ENCODE results near the gene DOCK1. TPM values are rescaled to one million over a fixed set of nuclear protein-coding genes. Genes with fewer than 3 reads are reported as not detected.

DOCK1 gene
- polyA plus RNA-seq, 1 of the 3 experiments (the other 2 are of a cell fraction), result 15.5 TPM

DNA sequence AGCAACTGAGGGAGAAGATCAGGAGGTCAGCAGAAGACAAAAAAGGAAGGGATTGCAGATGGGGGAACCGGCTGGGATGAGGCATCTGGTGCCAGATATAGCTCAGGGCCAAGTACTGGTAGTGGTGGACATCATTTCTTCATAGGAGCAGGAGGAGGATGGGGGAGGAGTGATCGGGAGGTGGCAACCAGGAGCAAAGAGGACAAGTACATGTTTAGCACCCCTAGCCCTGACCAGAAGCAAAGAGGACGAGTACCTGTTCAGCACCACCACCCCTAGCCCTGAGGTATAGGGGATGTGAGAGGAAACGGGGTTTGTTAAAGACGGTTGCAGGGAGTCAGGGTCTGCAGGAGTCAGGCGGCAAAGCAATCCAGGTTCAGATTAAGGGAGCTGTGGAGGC, 559.3 kb downstream of the DOCK1 start:
- no peaks in the 10 kb centered on the region for H3K36me3 ChIP-seq (replicated peaks in 1 of 2; ENCODE audit: control insufficient read depth in 1 of 2, insufficient read depth in 2 of 2, low read length in 1 of 2)
- ChIA-PET CTCF (no interaction called here), POLR2A (no interaction called here)
- no peak overlapping the region for H3K27ac ChIP-seq (ENCODE audit: low read depth in 2 of 2, low read length in 1 of 2)
- H3K79me2 ChIP-seq (ENCODE audit: insufficient read depth), result no peaks in the 10 kb centered on the region
- H4K20me1 ChIP-seq (ENCODE audit: insufficient read depth), result no peaks in the 10 kb centered on the region
- H3K9me3 ChIP-seq, result no peaks in the 10 kb centered on the region
- H3K9ac ChIP-seq, result no peak overlapping the region
- no peaks in the 10 kb centered on the region for H3K4me1 ChIP-seq (ENCODE audit: control insufficient read depth in 1 of 2, insufficient read depth in 2 of 2, low read depth in 1 of 2, low read length in 1 of 2)
- 41% methylated on average over 6 of the region's 6 CpGs for WGBS (ENCODE audit: low lambda C conversion rate)
- H2AFZ ChIP-seq (ENCODE audit: low read depth), result no peak overlapping the region
- H3K27me3 ChIP-seq (ENCODE audit: insufficient read depth), result no peaks in the 10 kb centered on the region; the same call in 1 of the 2 replicates
- H3K4me3 ChIP-seq (ENCODE audit: low read depth in 2 of 2, low read length in 1 of 2), result no peak overlapping the region
- H3F3A ChIP-seq (replicated peaks; ENCODE audit: insufficient read depth), result no peaks in the 10 kb centered on the region
- no peaks in the 10 kb centered on the region for H3K9me2 ChIP-seq
- no peak overlapping the region for H3K4me2 ChIP-seq
- DNase-seq, result no peak
- TF ChIP-seq GATA2 (CRISPR knock-in tag; IDR thresholded peaks at IDR 0.05) (no peak), GABPA (IDR thresholded peaks at IDR 0.05; ENCODE audit: low read depth) (no peak), RCOR1 (IDR thresholded peaks at IDR 0.05; ENCODE audit: low read length) (no peak), NRF1 (IDR thresholded peaks at IDR 0.05; ENCODE audit: low read depth, low read length) (no peak), TEAD4 (IDR thresholded peaks at IDR 0.05; ENCODE audit: borderline replicate concordance, insufficient read depth) (no peak), ELF1 (IDR thresholded peaks at IDR 0.05) (no peak), CHD2 (IDR thresholded peaks at IDR 0.05; ENCODE audit: low read length, partially characterized antibody) (no peak), RFX5 (IDR thresholded peaks at IDR 0.05; ENCODE audit: low read length) (no peak), TCF12 (IDR thresholded peaks at IDR 0.05) (no peak), MXI1 (IDR thresholded peaks at IDR 0.05; ENCODE audit: low read depth, low read length) (no peak), SMC3 (IDR thresholded peaks at IDR 0.05; ENCODE audit: low read depth, low read length) (no peak), SIN3A (IDR thresholded peaks at IDR 0.05; ENCODE audit: borderline replicate concordance, low read depth, low read length) (no peak), MEF2A (IDR thresholded peaks at IDR 0.05; ENCODE audit: borderline replicate concordance, low read depth) (no peak), FOSL2 (IDR thresholded peaks at IDR 0.05; ENCODE audit: borderline replicate concordance, low read depth) (no peak)
- TF ChIP-seq, protein P1, sequence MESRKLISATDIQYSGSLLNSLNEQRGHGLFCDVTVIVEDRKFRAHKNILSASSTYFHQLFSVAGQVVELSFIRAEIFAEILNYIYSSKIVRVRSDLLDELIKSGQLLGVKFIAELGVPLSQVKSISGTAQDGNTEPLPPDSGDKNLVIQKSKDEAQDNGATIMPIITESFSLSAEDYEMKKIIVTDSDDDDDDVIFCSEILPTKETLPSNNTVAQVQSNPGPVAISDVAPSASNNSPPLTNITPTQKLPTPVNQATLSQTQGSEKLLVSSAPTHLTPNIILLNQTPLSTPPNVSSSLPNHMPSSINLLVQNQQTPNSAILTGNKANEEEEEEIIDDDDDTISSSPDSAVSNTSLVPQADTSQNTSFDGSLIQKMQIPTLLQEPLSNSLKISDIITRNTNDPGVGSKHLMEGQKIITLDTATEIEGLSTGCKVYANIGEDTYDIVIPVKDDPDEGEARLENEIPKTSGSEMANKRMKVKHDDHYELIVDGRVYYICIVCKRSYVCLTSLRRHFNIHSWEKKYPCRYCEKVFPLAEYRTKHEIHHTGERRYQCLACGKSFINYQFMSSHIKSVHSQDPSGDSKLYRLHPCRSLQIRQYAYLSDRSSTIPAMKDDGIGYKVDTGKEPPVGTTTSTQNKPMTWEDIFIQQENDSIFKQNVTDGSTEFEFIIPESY (IDR thresholded peaks at IDR 0.05; ENCODE audit: borderline replicate concordance, low read depth), result no peak
- TF ChIP-seq, protein P2, sequence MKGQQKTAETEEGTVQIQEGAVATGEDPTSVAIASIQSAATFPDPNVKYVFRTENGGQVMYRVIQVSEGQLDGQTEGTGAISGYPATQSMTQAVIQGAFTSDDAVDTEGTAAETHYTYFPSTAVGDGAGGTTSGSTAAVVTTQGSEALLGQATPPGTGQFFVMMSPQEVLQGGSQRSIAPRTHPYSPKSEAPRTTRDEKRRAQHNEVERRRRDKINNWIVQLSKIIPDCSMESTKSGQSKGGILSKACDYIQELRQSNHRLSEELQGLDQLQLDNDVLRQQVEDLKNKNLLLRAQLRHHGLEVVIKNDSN (IDR thresholded peaks at IDR 0.05; ENCODE audit: borderline replicate concordance, low read depth), result no peak
- TF ChIP-seq, protein P3, sequence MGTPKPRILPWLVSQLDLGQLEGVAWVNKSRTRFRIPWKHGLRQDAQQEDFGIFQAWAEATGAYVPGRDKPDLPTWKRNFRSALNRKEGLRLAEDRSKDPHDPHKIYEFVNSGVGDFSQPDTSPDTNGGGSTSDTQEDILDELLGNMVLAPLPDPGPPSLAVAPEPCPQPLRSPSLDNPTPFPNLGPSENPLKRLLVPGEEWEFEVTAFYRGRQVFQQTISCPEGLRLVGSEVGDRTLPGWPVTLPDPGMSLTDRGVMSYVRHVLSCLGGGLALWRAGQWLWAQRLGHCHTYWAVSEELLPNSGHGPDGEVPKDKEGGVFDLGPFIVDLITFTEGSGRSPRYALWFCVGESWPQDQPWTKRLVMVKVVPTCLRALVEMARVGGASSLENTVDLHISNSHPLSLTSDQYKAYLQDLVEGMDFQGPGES (IDR thresholded peaks at IDR 0.05; ENCODE audit: low read depth, low read length), result no peak
- TF ChIP-seq, protein P4, sequence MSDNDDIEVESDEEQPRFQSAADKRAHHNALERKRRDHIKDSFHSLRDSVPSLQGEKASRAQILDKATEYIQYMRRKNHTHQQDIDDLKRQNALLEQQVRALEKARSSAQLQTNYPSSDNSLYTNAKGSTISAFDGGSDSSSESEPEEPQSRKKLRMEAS (IDR thresholded peaks at IDR 0.05; ENCODE audit: low read depth), result no peak
- TF ChIP-seq, protein P5, sequence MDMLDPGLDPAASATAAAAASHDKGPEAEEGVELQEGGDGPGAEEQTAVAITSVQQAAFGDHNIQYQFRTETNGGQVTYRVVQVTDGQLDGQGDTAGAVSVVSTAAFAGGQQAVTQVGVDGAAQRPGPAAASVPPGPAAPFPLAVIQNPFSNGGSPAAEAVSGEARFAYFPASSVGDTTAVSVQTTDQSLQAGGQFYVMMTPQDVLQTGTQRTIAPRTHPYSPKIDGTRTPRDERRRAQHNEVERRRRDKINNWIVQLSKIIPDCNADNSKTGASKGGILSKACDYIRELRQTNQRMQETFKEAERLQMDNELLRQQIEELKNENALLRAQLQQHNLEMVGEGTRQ (IDR thresholded peaks at IDR 0.05; ENCODE audit: borderline replicate concordance, low read depth, low read length), result no peak

Data from SK-N-SH (cell line).